Measurements from ENCODE around the gene PGAM5.

GRCh38 chr12:132731574-132731973, 20.9 kb downstream of the PGAM5 start:
- TF ChIP-seq CTCF (IDR thresholded peaks at IDR 0.05): no peak
- TF ChIP-seq POLR2A (IDR thresholded peaks at IDR 0.05): no peak

Measured in heart left ventricle (tissue), 13 donors.